HG03196 (cell line): ENCODE results near the gene BCL2L15.

Experiments
- ATAC-seq: cut with Tn5 transposase; IDR thresholded peaks from one replicate; pipeline ENCODE4 v1.9.1; 2021; ENCODE audit not compliant: unreplicated experiment

Gene BCL2L15

GRCh38 chr1:113887402-113888175 lies at the start of gene BCL2L15:
BCL2L15 (minus strand) TSS chr1:113887581; CDS start chr1:113887375, 206 bp downstream.
- no peak for ATAC-seq

GRCh38 chr1:113937146-113937545 lies 49.8 kb upstream of the BCL2L15 start:
- no peak for ATAC-seq

GRCh38 chr1:113935970-113936369 lies 48.6 kb upstream of the BCL2L15 start:
- ATAC-seq, result no peak

GRCh38 chr1:113935176-113935575 lies 47.8 kb upstream of the BCL2L15 start:
- no peak for ATAC-seq

GRCh38 chr1:113934511-113935055 lies 47.2 kb upstream of the BCL2L15 start:
- no peak for ATAC-seq

GRCh38 chr1:113934006-113934405 lies 46.6 kb upstream of the BCL2L15 start:
- no peak for ATAC-seq

- no peak for ATAC-seq
Observed at GRCh38 chr1:113931451-113931851, 44.1 kb upstream of the BCL2L15 start.

GRCh38 chr1:113930499-113931161 lies 43.2 kb upstream of the BCL2L15 start:
- ATAC-seq, result peak; percentile 27

GRCh38 chr1:113929750-113930498 lies 42.5 kb upstream of the BCL2L15 start:
- ATAC-seq, result peak; percentile 32

GRCh38 chr1:113928941-113929749 lies 41.8 kb upstream of the BCL2L15 start, which contains the start of gene HIPK1:
HIPK1 (plus strand) TSS chr1:113929324.
- peak; percentile 66 for ATAC-seq

- no peak for ATAC-seq
Observed at GRCh38 chr1:113928187-113928930, 41.0 kb upstream of the BCL2L15 start.

- no peak for ATAC-seq
Observed at GRCh38 chr1:113924473-113924872, 37.1 kb upstream of the BCL2L15 start.

- no peak for ATAC-seq
Observed at GRCh38 chr1:113922957-113923356, 35.6 kb upstream of the BCL2L15 start.

- ATAC-seq, result no peak
Observed at GRCh38 chr1:113918243-113918642, 30.9 kb upstream of the BCL2L15 start.

- no peak for ATAC-seq
Observed at GRCh38 chr1:113917400-113918082, 30.2 kb upstream of the BCL2L15 start.

GRCh38 chr1:113916974-113917373 lies 29.6 kb upstream of the BCL2L15 start:
- ATAC-seq, result no peak

GRCh38 chr1:113913887-113914664 lies 26.7 kb upstream of the BCL2L15 start:
- no peak for ATAC-seq

- no peak for ATAC-seq
Observed at GRCh38 chr1:113913312-113913668, 25.9 kb upstream of the BCL2L15 start.
